Effector CD4-positive, alpha-beta T cell (primary cell): ENCODE measurements around the gene NHSL1.

Experiments
- DNase-seq: peaks from one replicate; pipeline ENCODE4 v3.0.0-alpha.2; 2020

Gene NHSL1

DNA sequence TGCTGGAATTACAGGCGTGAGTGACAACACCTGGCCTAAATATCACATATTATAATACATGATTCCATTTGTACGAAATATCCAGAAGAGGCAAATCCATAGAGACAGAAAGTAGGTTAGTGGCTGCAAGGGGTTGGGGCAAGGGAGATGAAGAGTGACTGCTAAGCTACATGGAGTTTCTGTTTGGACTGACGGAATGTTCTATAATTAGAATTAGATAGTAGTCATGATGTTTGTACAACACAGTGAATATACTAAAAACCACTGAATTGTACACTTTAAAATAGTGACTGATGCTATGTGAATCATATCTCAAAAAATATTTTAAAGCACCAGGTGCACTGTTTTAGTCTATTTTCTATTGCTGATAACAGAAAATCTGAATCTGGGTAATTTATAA lies 99.0 kb downstream of the NHSL1 start:
- no peak for DNase-seq

DNA sequence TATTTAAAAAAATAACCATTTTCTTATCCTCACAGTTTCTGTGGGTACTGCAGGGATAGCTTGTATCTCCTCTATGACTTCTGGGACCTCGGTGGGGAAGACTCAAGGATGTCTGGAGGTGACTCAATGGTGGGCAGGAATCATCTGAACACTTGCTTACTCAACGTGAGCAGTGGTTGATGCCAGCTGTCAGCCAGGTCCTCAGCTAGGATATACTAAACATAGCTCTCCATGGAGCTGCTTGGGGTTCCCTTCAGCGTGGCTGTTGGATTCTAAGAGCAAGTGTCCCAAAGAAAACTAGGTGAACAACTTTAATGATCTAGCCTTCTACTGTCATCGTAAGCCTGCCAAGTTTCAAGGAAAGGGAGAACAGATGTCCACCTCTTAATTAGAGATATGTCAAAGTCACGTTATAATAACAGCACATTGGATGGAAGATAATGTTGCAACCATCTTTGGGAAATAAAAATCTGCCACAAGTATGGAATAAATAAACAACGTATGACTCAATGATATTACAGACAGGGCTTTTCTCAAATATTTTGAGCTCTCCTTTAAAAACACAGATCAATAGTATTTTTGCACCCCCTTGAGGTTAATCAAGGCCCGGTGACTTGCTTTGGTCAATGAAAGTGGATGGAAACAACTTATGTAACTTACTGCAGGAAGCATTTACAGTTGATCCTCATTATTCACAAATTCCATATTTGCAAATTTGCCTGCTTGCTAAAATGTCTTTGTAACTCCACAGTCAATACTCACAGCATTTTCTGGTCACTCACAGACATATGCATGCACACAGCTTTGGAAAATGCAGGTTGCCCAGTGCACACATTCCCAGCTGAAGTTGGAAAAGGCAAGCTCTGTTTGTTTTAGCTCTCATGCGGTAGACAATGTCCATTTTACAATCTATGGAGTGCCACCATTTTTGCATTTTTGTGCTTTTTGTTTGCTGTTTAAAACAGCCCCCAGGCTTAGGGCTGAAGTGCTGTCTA lies 101.9 kb downstream of the NHSL1 start:
- no peak for DNase-seq

DNA sequence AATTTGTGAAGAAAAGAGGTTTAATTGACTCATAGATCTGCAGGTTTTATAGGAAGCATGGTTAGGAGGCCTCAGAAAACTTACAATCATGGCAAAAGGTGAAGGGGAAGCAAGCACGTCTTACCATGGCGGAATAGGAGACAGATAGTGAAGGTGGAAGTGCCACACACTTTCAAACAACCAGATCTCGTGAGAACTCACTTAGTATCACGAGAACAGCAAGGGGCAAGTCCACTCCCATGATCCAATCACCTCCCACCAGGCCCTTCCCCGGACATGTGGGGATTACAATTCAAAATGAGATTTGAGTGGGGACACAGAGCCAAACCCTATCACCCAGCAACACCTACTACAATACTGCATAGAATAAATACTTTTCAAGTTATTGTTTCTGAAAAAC lies 102.6 kb downstream of the NHSL1 start:
- DNase-seq, result no peak

DNA sequence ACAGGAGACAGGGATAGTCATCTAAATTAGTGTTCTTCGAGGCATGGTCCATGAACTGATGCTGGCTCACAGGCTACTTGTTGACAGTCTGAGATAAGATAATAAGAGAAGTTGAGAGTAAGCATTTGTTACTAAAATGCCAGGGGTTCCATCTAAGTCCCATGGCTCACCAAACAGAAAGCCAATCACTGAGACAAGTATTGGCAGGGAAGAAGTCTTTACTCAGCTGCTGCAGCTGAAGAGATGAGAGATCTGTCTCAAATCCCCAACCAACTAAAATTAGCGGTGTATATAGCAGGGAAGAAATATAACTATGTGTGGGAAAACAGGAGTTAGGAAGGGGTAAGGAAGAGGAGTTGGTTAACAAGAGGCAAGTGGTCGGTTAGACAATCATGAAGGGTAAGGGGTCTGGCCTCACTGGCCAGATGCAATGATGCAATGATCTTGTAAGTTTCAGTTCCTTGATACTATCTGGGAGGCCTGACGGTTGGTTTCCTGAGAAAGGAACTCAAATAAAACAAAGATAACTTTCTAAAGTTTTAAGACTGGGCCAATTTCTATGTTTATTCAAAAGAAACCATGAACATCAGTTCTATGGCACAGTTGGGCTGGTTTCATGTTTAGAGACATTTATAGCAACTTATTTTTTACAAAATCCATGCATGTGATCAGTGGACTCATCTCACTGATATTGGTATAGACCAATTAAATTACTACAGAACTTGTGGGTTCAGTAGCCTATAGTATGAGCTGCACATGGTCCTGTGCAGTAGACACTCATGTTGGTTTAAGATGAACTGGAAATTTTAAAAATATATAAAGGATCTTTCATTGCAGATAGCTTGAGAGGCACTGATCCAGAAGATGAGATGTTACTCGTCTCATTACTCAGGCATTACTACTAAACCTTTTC lies 105.2 kb downstream of the NHSL1 start:
- DNase-seq, result no peak

DNA sequence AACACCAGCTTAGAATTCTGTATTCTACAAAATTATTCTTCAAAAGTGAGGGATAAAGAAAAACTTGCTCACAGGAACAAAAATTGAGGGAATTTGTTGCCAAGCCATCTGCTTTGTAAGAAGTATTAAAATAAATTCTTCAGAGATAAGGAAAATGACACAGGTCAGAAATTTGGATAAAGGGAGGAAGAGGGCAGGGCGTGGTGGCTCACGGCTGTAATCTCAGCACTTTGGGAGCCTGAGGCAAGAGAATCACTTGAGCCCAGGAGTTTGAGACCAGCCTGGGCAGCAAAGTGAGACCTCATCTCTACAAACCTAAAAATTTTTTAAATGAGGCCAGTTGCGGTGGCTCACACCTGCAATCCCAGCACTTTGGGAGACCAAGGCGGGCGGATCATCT lies 109.7 kb downstream of the NHSL1 start:
- DNase-seq, result no peak

DNA sequence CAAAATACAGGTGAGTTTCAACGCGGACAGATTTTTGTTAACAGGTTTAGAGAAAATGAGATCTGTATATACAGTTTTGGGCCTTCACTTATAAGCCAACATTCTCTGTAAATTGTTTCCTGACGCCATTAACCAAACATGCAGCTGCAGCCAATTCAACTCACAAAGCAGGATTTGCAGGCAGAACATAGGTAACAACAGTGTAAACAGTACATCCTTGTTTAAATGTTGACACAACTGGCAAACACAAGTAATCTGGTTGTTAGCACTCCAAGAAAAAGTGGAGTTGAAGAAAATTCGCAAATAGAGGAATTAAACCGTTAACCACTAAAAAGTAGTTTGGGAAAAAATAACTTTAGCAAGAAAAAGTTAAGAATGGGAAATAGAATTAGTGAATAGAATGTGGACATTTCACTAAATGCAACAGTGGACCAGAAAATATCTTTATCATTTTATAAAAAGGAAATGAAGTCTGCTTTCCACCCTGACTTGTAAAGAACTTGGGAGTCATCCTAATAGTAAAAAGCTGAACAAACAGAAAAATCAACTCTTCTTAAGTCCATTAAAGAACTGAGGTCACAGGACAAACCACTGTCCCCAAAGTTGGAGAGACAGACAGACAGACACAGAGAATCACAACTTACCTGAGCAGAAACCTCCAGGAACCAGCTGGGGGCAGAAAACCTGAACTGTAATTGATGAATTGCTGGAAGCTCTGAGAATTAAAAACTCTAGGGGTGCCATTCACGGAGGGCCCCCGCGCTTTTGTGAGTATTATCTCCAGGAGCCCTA lies 111.5 kb downstream of the NHSL1 start:
- DNase-seq, result no peak

DNA sequence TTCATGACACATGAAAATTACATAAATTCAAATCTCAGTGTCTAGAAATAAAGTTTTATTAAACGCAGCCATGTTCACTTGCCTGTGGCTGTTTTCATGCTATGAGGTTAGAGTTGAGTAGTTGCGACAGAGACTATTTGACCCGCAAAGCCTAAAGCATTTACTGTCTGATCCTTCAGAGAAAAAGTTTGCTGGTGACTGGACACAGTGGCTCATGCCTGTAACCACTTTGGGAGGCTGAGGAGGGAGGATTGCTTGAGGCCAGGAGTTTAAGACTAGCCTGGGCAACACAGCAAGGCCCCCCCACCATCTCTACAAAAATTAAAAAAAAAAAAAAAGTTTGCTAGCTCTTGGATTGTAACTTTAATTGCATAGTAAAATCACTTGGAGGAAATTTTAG lies 112.4 kb downstream of the NHSL1 start:
- no peak for DNase-seq

DNA sequence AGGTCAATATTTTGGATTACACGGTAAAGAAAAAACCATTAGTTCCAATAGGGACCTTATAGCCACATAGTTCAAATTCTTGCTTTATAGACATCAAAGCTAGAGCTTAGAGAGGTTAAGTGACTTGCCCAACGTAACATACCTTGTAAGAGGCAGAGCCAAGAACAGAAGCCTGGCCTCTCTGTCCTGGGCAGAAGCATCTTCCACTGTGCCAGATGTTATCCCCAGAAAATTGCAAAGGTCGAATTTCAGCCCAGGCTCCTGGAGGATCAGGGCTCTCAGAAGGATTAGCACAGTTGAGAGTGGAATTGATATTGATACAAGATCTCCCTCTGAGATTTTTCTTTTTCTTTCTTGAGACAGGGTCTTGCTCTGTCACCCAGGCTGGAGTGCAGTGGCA lies 115.5 kb downstream of the NHSL1 start:
- DNase-seq, result no peak

DNA sequence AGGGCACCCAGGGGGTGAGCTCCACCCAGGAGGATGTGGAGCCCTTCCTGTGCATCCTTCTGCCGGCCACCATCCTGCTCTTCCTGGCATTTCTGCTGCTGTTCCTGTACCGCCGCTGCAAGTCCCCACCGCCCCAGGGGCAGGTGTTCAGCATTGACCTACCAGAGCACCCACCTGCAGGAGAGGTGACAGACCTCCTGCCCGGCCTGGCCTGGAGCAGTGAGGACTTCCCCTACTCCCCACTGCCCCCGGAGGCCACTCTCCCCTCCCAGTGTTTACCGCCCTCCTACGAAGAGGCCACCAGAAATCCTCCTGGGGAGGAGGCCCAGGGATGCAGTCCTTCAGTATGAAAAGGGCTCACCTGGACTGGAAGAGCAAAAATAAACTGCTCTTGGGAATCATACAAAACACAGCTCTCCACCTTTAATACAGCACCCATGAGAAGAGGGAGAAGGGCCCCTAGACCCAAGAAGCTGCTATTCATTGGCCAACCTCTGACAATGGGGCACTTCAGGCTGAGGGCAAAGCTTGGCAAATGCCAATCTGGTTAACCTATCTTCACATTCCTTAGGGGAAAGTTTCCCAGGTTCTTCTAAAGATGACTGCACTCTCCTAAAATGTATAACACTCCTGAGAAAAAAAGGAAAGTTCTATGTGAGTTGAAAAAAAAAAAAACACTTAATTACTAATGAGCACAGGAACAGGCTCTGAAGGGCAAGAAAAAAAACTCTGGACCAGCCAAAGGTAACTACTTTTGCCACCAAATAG lies 116.6 kb downstream of the NHSL1 start:
- no peak for DNase-seq

DNA sequence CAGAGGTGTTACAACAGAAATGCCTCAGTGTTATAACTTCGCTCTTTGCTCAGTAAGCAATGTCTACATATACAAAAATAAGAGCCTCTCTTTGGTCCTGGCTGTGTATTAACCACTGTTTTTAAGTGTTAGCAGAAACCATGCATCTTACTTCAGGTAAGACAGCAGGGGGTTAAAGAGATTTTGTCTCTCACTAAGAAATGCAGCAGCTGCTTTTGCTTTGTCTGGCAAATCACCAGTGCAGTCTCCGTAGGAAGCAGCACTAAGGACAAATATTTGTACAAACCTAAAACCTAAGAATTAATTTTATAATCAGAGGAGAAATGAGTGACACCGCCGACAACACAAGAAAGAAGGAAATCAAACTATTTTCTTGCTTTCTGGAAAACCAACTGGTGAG lies 120.8 kb downstream of the NHSL1 start:
- DNase-seq, result no peak

DNA sequence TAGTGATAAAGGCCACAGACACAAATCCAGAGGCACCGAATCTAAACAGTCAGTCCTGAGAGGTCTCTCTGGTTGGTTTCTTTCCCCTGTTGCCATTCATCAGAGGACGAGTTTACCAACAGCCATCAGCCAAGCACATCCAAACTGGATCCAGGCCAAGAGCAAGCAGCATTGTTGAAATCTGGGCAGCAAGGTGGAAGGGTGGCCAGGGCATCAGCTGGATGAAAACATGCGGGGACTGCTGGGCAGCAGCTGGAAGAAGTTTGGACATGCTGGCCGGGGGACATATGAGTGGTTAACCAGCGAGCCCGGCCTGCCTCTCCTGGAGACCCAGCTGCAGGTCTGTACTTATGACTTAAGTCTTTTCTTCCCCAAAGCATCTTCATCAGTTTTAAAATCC lies 121.5 kb downstream of the NHSL1 start, which contains the start of gene SMIM28:
SMIM28 (plus strand) TSS at position 62 of the 400 bp plus-strand sequence; CDS start at position 230, 168 bp downstream.
- DNase-seq, result no peak

DNA sequence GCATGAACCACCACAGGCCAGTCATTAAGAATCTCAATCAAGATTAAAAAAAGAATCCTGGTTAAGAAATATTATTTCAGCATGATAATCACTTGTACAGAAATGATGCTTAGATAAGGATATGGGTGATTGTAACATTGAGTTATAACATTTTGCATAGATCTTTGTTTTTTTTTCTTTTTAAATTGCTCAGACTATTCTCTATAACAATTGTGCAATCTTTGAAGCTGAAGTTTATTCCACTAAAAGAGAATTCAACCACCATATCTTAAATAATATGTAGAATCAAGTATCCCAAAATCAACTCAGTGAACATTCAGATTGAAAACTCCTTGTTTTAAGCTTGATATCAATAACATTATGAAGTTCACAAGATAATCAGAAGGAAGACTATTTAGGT lies 122.3 kb downstream of the NHSL1 start:
- no peak for DNase-seq

DNA sequence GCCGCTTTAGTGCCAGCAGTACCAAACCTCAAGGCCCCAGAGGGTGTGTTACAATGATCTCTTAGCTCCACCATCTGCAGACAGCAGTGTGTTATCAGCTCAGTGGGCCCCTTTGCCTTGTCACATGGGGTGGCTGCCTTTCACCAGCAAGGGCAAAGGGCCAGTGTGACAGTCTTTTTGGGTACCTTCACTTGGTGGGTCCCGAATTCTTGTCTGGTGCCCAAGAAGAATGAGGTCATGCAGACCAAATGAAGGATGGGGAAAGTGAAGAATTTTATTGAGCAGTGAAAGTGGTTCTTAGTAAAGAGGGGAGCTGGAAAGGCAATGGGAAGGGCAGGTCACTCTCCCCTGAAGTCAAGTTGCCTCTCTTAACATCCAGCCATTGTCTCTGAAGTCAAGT lies 124.5 kb downstream of the NHSL1 start:
- DNase-seq, result no peak

DNA sequence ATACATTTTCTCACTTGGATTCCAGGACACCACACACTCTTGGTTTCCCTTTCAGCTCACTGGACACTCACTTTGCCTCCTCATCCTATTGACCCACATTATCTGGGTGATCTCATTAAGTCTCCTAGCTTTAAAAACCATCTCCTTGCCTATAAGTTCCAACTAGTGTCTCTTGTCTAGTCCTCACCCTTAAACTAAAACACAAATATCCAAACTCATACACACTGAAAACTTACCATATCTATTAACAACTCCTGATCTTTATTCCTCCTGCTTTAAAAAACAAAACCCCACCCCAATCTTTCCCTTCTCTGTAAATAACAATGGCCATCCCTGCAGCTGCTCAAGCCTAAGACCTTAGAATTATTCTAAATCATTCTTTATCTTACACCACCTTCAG lies 125.1 kb downstream of the NHSL1 start:
- no peak for DNase-seq

DNA sequence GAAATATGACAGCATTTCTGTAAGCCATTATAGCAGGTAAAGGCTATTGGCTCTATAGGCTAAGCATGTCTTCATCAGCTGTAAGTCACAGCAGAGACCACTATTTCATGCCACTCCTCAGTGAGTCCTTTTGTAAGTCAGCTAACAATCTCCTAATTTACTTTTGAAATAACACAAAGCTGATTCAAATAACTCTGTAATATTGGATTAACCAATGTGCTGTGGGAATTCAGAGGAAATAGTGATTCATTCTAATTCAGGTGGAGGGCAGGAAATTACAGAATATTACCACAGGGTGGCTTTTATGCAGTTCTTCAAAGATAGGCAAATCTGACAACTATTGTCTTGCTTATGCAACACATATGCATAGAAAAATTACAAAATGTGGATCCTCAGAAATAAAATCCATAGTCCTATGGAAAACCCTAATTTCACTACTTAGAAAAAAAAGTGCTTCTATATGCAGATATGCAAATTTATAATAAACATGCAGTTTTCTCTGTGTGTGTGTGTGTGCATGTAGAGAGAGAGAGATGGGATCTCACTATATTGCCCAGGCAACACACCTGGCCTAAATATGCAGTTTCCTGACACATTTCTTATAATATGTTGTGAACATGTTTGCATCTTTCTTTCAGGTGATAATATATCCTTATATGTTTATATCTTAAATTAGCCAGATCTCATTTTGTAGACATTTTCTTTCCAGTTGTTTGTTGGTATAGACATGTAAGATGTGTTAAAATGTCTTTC lies 126.4 kb downstream of the NHSL1 start:
- no peak for DNase-seq
